ENCODE measurements around the gene ANKIB1. TPM values are rescaled to one million over a fixed set of nuclear protein-coding genes. Genes with fewer than 3 reads are reported as not detected.
"Not testable (repeated sequence)": the region's sequence is repeated elsewhere in the genome, so short reads cannot be mapped to it uniquely, and the experiment has no call there.

Gene ANKIB1
- polyA plus RNA-seq, 1 donor from 2014 or later = 4.4 TPM

DNA sequence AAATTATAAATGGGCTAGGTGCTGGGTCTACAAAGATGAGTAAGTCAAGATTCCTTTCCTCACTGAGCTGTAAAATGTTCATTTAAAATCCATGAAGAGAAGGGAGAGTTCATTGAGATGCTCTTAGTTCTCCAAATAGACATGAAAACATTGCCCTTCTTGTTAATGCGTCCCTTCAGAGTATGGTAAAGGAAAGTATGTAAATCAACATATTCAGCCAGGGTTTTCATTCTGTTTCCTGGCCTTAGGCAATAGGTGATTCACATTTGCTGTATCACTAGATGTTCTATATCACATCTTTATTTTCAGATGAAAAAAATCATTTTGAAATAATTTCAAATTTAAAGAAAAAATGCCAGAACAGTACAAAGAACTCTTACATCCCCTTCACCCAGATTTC is 5.4 kb downstream of the ANKIB1 start:
- Mint-ChIP-seq H3K27me3 (no peaks in the 10 kb centered on the region), H3K36me3 (peaks cover 13% of the 10 kb centered on the region), H3K27ac (peak overlapping the region in 1 of 3 donors; percentile 29), H3K4me3 (peak overlapping the region in 1 of 4 donors; percentile 22), H3K9me3 (peaks cover 0 to 5% (median 0%) of the 10 kb centered on the region in 3 donors), H3K4me1 (peaks cover 22 to 31% (median 27%) of the 10 kb centered on the region in 3 donors)

DNA sequence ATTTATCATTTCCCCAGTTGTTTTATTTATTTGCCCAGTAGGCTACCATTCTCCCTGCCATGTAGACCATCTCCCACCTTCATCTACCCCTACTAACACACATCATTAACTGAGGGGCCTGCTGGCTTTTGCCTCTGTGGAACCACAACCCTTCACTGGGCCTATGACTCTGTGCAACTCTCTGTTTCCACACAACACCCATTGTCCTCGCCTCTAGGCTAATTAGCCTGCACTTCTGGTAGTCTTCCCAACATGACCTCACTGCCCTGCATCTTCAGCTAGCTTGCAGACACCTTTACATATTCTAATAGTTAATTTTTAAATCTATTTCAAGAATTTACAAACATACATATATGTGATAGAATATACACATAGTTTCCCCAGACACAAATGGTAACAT is 7.5 kb downstream of the ANKIB1 start:
- H3K4me3 Mint-ChIP-seq = peak overlapping the region in 1 of 4 donors; percentile 1
- H3K9me3 Mint-ChIP-seq = peaks cover 0 to 5% (median 0%) of the 10 kb centered on the region in 3 donors
- H3K4me1 Mint-ChIP-seq = peaks cover 13 to 20% (median 14%) of the 10 kb centered on the region in 3 donors
- H3K36me3 Mint-ChIP-seq = peaks cover 13% of the 10 kb centered on the region
- no peaks in the 10 kb centered on the region for H3K27me3 Mint-ChIP-seq
- no peak overlapping the region for H3K27ac Mint-ChIP-seq

DNA sequence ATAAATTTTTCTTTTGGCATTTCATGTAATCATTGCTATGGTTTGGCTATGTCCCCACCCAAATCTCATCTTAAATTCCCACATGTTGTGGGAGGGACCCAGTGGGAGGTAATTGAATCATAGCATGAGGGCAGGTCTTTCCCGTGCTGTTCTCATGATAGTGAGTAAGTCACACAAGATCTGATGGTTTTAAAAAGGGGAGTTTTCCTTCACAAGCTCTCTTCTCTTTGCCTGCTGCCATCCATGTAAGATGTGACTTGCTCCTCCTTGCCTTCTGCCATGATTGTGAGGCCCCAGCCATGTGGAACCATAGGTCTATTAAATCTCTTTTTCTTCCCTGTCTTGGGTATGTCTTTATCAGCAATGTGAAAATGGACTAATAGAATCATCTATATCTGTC is 9.0 kb downstream of the ANKIB1 start:
- not testable (repeated sequence) for H3K27me3 Mint-ChIP-seq, H3K9me3 Mint-ChIP-seq, H3K4me3 Mint-ChIP-seq, H3K27ac Mint-ChIP-seq
- peaks cover 14 to 23% (median 16%) of the 10 kb centered on the region in 3 donors for H3K4me1 Mint-ChIP-seq
- H3K36me3 Mint-ChIP-seq = peaks cover 14% of the 10 kb centered on the region

DNA sequence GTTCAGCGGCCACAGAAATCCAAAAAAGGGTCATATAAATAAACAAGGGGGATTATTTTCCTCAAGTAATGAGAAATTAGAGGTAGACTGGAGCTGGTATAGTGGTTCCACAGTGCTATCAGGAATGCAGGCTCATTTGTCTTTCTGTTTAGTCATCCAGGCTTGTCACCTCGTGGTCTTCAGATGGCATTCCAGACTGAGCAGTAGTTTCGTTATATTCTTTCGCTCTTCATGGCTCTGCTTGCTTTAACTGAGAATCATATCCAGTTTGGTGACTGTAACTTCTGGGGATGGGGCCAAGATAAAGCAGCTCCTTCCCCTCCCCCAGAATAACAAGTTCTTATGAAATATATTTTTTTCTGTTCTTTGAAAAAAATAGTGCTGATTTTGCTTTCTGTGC is 9.5 kb downstream of the ANKIB1 start:
- Mint-ChIP-seq H3K9me3 (peaks cover 0 to 5% (median 0%) of the 10 kb centered on the region in 3 donors), H3K4me3 (no peak overlapping the region), H3K4me1 (peaks cover 16 to 26% (median 17%) of the 10 kb centered on the region in 3 donors), H3K27ac (no peak overlapping the region), H3K27me3 (no peaks in the 10 kb centered on the region), H3K36me3 (peaks cover 14% of the 10 kb centered on the region)

DNA sequence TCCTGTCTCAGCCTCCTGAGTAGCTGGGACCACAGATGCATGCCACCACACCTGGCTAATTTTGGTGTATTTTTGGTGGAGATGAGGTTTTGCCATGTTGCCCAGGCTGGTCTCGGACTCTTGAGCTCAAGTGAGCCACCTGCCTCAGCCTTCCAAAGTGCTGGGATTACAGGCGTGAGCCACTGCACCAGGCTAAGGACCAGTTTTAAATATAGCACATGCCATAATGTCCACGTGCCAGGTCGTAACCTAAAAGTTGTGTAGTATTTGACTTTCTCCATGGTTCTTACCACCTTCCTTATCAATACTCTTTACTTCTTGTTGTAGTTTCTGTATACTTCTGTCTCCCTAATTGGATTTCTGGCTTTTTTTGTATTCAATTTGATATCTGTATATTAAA is 13.3 kb downstream of the ANKIB1 start:
- H3K4me1 Mint-ChIP-seq = peaks cover 12 to 16% (median 12%) of the 10 kb centered on the region in 3 donors
- peaks cover 8% of the 10 kb centered on the region for H3K36me3 Mint-ChIP-seq
- H3K9me3 Mint-ChIP-seq = peaks cover 0 to 5% (median 0%) of the 10 kb centered on the region in 3 donors

DNA sequence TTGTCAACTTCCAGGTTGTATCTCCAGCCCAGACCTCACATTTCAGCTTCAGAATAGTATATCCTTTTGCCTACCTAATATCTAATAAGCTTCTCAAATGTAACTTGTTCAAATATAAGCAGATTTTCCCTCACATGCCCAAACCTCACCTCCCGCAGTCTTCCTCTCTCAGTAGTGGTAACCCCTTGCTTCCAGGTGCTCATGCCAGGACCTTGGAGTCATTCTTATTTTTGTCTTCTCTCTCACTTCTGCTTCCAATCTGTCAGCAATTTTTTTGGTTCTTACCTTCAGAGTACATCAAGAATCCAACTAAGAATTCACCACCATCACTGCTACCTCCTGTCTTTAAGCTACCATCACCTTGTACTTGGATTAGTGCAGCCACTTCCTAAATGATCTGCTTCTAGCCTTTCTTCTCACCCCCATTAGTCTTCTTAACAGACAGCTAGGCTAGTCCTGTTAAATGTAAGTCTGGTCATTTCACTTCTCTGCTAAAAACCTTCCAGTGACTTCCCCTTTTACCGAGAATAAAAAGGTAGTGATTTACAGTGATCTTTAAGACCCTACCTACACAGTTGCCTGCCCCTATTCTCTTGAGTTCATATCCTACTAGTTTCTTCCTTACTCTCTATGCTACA is 14.0 kb downstream of the ANKIB1 start:
- Mint-ChIP-seq H3K27ac (peak overlapping the region in 1 of 3 donors; percentile 59), H3K36me3 (peaks cover 8% of the 10 kb centered on the region), H3K27me3 (no peaks in the 10 kb centered on the region), H3K9me3 (peaks cover 0 to 4% (median 0%) of the 10 kb centered on the region in 3 donors), H3K4me3 (no peak overlapping the region), H3K4me1 (peaks cover 12 to 16% (median 12%) of the 10 kb centered on the region in 3 donors)

More for the DNA sequence above, 13.3 kb downstream of the ANKIB1 start:
- Mint-ChIP-seq H3K27ac (no peak overlapping the region), H3K4me3 (no peak overlapping the region), H3K27me3 (no peaks in the 10 kb centered on the region)

DNA sequence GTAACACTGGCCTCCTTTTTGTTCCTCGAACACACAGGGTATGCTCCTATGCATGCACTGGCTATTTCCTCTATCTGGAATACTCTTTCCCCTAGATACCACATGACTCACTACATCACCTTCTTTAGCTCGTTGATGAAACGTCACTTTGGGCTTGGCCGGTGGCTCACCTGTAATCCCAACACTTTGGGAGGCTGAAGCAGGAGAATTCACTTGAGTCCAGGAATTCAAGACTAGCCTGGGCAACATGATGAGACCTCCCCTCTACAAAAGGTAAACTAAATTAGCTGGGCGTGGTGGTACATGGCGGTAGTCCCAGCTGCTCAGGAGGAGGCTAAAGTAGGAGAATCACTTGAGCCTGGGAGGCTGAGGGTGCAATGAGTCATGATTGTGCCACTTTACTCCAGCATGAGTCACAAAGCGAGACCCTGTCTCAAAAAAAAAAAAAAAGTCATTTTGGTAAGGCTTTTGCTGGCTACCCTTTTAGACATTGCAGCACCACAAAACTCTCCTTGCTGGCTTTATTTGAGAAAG is 14.5 kb downstream of the ANKIB1 start:
- Mint-ChIP-seq H3K4me1 (peaks cover 9 to 16% (median 9%) of the 10 kb centered on the region in 3 donors), H3K9me3 (no peaks in the 10 kb centered on the region), H3K36me3 (peaks cover 3% of the 10 kb centered on the region), H3K27me3 (no peaks in the 10 kb centered on the region), H3K4me3 (no peak overlapping the region), H3K27ac (peak overlapping the region in 1 of 3 donors; percentile 59)

DNA sequence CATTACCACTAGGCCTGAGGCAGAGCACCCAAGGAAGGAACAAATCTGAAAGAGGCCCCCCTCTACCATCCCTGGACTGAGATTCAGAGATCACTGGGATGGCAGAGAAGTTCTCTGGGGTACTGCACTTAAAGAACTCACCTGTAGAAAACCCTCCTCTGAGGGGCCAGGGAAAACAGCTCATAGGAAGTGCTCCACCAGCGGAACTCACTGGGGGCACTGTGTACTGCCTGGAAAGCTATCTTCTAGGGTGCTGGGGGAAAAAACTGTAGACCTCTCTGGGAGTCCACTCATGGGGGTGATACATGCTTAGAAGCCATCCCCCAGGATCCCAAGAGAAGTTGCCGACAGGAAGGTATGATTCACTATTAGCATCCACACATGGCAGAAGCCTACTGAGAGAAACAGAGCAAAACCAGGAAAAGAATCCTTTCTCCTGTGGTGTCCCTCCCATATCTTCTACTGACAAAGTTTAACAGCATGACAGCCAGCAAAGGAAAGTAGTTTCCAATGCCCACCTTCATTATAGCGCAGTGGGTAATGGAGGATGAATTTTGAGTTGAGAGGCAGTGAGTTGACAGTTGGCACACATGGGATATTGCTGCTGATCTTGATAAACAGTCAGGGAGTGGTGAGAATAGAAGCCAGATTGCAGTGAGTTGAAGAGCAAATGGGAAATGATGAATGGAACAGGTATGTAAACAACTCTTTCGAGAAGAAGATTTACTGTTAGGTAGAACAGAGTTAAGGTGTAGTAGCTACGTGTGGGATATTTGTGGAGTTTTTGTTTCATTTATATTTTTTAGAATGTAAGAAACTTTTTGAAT is 20.9 kb downstream of the ANKIB1 start:
- H3K36me3 Mint-ChIP-seq = peaks cover 4% of the 10 kb centered on the region
- H3K4me1 Mint-ChIP-seq = peaks cover 0 to 2% (median 0%) of the 10 kb centered on the region in 3 donors
- H3K27me3 Mint-ChIP-seq = no peaks in the 10 kb centered on the region
- H3K4me3 Mint-ChIP-seq = no peak overlapping the region
- no peaks in the 10 kb centered on the region for H3K9me3 Mint-ChIP-seq
- H3K27ac Mint-ChIP-seq = no peak overlapping the region

DNA sequence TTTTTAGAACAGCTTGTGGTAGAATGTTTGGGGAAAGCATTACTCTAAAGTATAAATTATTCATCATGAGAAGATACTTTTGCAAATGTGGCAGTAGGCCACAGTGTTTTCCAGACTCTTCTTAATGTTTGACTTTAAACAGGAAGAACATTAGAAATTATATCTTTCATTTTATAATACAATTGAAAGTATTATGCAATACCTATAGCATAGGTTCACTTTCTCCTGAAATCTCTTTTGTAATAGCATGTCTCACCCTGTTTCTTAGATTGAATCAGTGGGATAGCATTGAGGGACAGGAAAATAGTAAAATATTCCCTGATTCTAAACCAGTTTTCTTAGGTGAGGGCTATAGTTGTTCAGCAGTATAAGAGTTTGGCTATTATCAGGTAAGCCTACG is 23.1 kb downstream of the ANKIB1 start:
- Mint-ChIP-seq H3K9me3 (no peaks in the 10 kb centered on the region), H3K27me3 (no peaks in the 10 kb centered on the region), H3K4me3 (no peak overlapping the region), H3K4me1 (peaks cover 3 to 12% (median 3%) of the 10 kb centered on the region in 3 donors), H3K36me3 (peaks cover 10% of the 10 kb centered on the region), H3K27ac (no peak overlapping the region)

DNA sequence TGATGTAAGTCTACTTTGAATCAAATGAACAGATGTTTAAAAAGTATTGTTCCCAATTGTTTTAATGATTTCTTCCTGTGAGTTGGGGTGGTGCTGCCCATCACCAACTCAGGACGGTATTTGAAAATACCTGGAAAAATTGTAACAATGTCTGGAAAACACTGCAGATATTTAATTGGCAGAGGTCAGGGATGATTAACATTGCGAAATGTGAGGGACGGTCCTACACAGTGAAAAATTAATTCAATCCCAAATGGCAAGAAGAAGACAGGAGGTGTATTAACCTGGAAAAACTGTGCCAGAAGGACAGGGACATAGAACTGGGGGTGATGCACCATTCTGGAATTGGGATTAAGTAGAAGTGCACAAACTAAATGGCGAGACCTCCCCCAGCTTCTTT is 29.6 kb downstream of the ANKIB1 start:
- no peaks in the 10 kb centered on the region for H3K27me3 Mint-ChIP-seq
- peaks cover 19 to 29% (median 20%) of the 10 kb centered on the region in 3 donors for H3K4me1 Mint-ChIP-seq
- H3K36me3 Mint-ChIP-seq = peaks cover 9% of the 10 kb centered on the region
- peaks cover 0 to under 1% (median 0%) of the 10 kb centered on the region in 3 donors for H3K9me3 Mint-ChIP-seq
- peak overlapping the region in 2 of 4 donors; percentile 12 to 37 for H3K4me3 Mint-ChIP-seq
- peak overlapping the region in 1 of 3 donors; percentile 89 for H3K27ac Mint-ChIP-seq

DNA sequence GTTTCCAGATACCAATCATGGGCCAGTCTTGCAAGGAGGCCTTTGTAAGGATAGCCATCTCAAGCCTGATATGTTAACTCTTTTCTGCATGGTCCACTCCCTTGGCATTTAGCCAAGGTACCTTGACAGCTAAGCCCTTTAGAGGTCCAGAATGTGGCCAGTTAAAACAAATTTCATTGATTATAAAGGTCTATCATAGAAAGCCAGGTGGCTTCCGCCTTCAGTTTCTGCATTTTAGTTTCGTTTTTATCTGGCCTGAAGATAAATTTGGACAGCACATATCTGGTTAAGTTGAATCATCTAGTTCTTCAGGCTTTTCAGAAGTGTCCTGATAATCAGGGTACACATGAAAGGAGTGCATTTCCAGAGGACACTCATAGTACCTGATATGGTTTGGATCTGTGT is 30.7 kb downstream of the ANKIB1 start:
- H3K9me3 Mint-ChIP-seq = peaks cover 0 to 7% (median 1%) of the 10 kb centered on the region in 3 donors
- peaks cover 11% of the 10 kb centered on the region for H3K36me3 Mint-ChIP-seq
- peak overlapping the region in 2 of 4 donors; percentile 14 to 37 for H3K4me3 Mint-ChIP-seq
- no peak overlapping the region for H3K27ac Mint-ChIP-seq
- H3K4me1 Mint-ChIP-seq = peaks cover 19 to 29% (median 20%) of the 10 kb centered on the region in 3 donors
- H3K27me3 Mint-ChIP-seq = no peaks in the 10 kb centered on the region

DNA sequence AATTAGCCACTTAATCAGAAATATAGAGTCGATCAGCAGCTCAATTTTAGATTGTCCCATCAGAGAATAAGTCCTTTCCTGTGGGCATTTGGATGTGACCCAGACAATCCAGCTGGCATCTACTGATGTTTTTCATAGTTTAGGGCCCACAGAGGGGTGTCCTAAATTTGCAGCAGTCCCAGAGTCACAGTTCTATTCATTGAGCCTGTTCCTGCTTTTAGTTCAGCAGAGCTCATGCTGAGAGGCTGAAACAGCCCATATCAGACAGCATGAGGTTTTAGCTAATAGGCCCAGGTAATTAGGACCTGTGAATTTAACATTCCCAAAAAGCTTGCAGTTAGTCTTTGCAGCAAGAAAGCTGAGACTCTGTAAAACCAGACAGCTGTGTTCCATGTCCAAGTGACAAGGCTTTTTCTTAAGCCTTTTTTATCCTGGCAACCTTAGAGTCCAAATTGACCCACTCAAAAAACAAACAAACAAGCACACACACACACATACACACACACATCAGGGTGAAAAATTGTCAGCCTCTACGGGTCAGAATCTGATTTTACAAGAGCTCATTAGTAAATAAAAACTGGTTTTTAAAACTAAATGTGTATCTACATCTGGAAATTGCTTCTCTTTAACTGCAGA is 33.7 kb downstream of the ANKIB1 start:
- no peaks in the 10 kb centered on the region for H3K27me3 Mint-ChIP-seq
- H3K4me3 Mint-ChIP-seq = no peak overlapping the region
- peaks cover 0 to 7% (median 1%) of the 10 kb centered on the region in 3 donors for H3K9me3 Mint-ChIP-seq
- H3K36me3 Mint-ChIP-seq = peaks cover 5% of the 10 kb centered on the region
- H3K27ac Mint-ChIP-seq = no peak overlapping the region
- peaks cover 13 to 17% (median 15%) of the 10 kb centered on the region in 3 donors for H3K4me1 Mint-ChIP-seq

DNA sequence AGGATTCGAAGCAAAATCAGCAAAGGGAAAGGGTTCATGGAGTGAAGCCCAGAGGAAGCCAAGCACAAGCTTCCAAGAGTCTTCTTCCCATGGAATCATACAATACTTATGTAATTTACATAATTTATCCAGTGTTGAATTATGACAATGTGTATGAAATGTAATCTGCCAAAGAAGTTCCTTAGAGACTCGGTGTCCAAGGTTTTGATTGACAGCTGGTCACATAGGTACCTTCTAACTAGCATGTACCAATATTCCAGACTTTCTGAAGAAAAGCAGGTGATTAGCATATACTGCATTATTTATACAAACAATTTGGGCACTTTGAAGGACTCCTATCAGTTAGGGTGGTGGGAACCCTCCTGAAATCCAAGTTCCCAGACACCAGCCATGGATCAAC is 35.3 kb downstream of the ANKIB1 start:
- H3K4me3 Mint-ChIP-seq = peak overlapping the region in 1 of 4 donors; percentile 20
- no peaks in the 10 kb centered on the region for H3K27me3 Mint-ChIP-seq
- H3K36me3 Mint-ChIP-seq = peaks cover 4% of the 10 kb centered on the region
- H3K9me3 Mint-ChIP-seq = peaks cover 0 to 7% (median 1%) of the 10 kb centered on the region in 3 donors
- no peak overlapping the region for H3K27ac Mint-ChIP-seq
- H3K4me1 Mint-ChIP-seq = peaks cover 11 to 17% (median 13%) of the 10 kb centered on the region in 3 donors

DNA sequence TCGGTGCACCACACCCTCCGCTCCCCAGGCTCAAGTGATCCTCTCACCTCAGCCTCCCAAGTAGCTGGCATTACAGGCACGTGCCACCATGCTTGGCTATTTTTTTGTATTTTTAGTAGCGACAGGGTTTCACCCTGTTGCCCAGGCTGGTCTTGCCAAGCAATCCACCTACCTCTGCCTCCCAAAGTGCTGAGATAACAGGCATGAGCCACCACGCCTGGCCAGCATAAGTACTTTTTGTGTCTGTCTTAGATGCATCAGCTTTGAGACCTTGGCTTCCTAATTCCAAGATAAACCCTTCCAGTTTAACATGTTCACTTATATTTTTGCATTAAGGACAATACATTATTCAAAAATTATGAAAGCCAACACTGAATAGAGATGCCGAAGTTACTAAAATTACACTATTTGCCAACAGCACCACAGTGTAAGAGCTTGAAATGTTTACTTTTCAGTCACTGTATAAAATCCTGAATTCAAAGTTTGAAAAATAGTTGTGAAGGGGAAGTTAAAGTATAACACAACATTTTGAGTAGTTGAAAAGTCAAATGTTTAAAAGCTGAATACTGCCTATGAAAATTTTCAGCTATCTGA is 36.5 kb downstream of the ANKIB1 start:
- Mint-ChIP-seq H3K27me3 (no peaks in the 10 kb centered on the region), H3K4me1 (peaks cover 2 to 14% (median 5%) of the 10 kb centered on the region in 3 donors), H3K36me3 (peaks cover 9% of the 10 kb centered on the region), H3K9me3 (peaks cover 0 to 7% (median 1%) of the 10 kb centered on the region in 3 donors), H3K4me3 (no peak overlapping the region), H3K27ac (no peak overlapping the region)

All from IgD-negative memory B cell (primary cell).